Measurements from ENCODE around the gene MYADML2.
"Not testable (repeated sequence)": the region's sequence is repeated elsewhere in the genome, so short reads cannot be mapped to it uniquely, and the experiment has no call there.

The MYADML2 gene

GRCh38 chr17:81918832-81919545 lies 28.0 kb downstream of the MYADML2 start:
- H3K27me3 ChIP-seq (ENCODE audit: control insufficient read depth in 1 of 2, insufficient read depth in 2 of 2, low read length in 2 of 2): no peaks in the 10 kb centered on the region
- no peaks in the 10 kb centered on the region for H3K9me3 ChIP-seq (ENCODE audit: control insufficient read depth in 2 of 2, low read length in 2 of 2)
- no peak overlapping the region for H3K9ac ChIP-seq (ENCODE audit: low read length in 2 of 2)
- no peak overlapping the region for H3K27ac ChIP-seq (ENCODE audit: low read length)
- H3K36me3 ChIP-seq (ENCODE audit: control insufficient read depth in 2 of 2, insufficient read depth in 2 of 2, low read length in 2 of 2): peaks cover 22 to 35% of the 10 kb centered on the region in 2 donors
- H3K4me3 ChIP-seq (ENCODE audit: low read length in 2 of 2): no peak overlapping the region
- H3K4me1 ChIP-seq (ENCODE audit: control insufficient read depth, insufficient read depth, low read length): peaks cover 48% of the 10 kb centered on the region

GRCh38 chr17:81918333-81918669 lies 28.7 kb downstream of the MYADML2 start:
- not testable (repeated sequence) for H3K9me3 ChIP-seq (ENCODE audit: control insufficient read depth in 2 of 2, low read length in 2 of 2); H3K9ac ChIP-seq (ENCODE audit: low read length in 2 of 2); H3K27me3 ChIP-seq (ENCODE audit: control insufficient read depth in 1 of 2, insufficient read depth in 2 of 2, low read length in 2 of 2); H3K27ac ChIP-seq (ENCODE audit: low read length)
- Histone ChIP-seq H3K36me3 (ENCODE audit: control insufficient read depth in 2 of 2, insufficient read depth in 2 of 2, low read length in 2 of 2) (peaks cover 26 to 41% of the 10 kb centered on the region in 2 donors), H3K4me3 (ENCODE audit: low read length in 2 of 2) (peak overlapping the region; percentile 46 to 83), H3K4me1 (ENCODE audit: control insufficient read depth, insufficient read depth, low read length) (peaks cover 41% of the 10 kb centered on the region)

- H3K4me1 ChIP-seq (ENCODE audit: control insufficient read depth, insufficient read depth, low read length): peaks cover 36% of the 10 kb centered on the region
- H3K4me3 ChIP-seq (ENCODE audit: low read length in 2 of 2): peak within 1 kb of the TSS; percentile 76 to 83
- no peak within 1 kb of the TSS for H3K27ac ChIP-seq (ENCODE audit: low read length)
- H3K9ac ChIP-seq (ENCODE audit: low read length in 2 of 2): peak within 1 kb of the TSS; percentile 52 to 60
- H3K36me3 ChIP-seq (ENCODE audit: control insufficient read depth in 2 of 2, insufficient read depth in 2 of 2, low read length in 2 of 2): peaks cover 26 to 43% of the 10 kb centered on the region in 2 donors
- H3K9me3 ChIP-seq (ENCODE audit: control insufficient read depth in 2 of 2, low read length in 2 of 2): no peaks in the 10 kb centered on the region
- H3K27me3 ChIP-seq (ENCODE audit: control insufficient read depth in 1 of 2, insufficient read depth in 2 of 2, low read length in 2 of 2): no peaks in the 10 kb centered on the region
These were observed 29.3 kb downstream of the MYADML2 start, which contains the start of gene SIRT7 for GRCh38 chr17:81917565-81918332. TSS of gene SIRT7 (minus strand) at chr17:81918176. CDS start at chr17:81918131, 45 bp downstream.

- Histone ChIP-seq H3K36me3 (ENCODE audit: control insufficient read depth in 2 of 2, insufficient read depth in 2 of 2, low read length in 2 of 2) (peaks cover 22 to 36% of the 10 kb centered on the region in 2 donors), H3K4me3 (ENCODE audit: low read length in 2 of 2) (peak overlapping the region in 1 of 2 donors; percentile 83), H3K27ac (ENCODE audit: low read length) (no peak overlapping the region)
These were observed 30.6 kb downstream of the MYADML2 start for GRCh38 chr17:81916234-81917001.

GRCh38 chr17:81915331-81915730 lies 31.7 kb downstream of the MYADML2 start:
- H3K4me3 ChIP-seq (ENCODE audit: low read length in 2 of 2): no peak overlapping the region
- H3K9ac ChIP-seq (ENCODE audit: low read length in 2 of 2): no peak overlapping the region
- H3K27me3 ChIP-seq (ENCODE audit: control insufficient read depth in 1 of 2, insufficient read depth in 2 of 2, low read length in 2 of 2): no peaks in the 10 kb centered on the region
- H3K4me1 ChIP-seq (ENCODE audit: control insufficient read depth, insufficient read depth, low read length): peaks cover 31% of the 10 kb centered on the region
- H3K36me3 ChIP-seq (ENCODE audit: control insufficient read depth in 2 of 2, insufficient read depth in 2 of 2, low read length in 2 of 2): peaks cover 22 to 28% of the 10 kb centered on the region in 2 donors
- no peak overlapping the region for H3K27ac ChIP-seq (ENCODE audit: low read length)
- no peaks in the 10 kb centered on the region for H3K9me3 ChIP-seq (ENCODE audit: control insufficient read depth in 2 of 2, low read length in 2 of 2)

More at GRCh38 chr17:81916234-81917001, 30.6 kb downstream of the MYADML2 start:
- H3K27me3 ChIP-seq (ENCODE audit: control insufficient read depth in 1 of 2, insufficient read depth in 2 of 2, low read length in 2 of 2): no peaks in the 10 kb centered on the region
- H3K9ac ChIP-seq (ENCODE audit: low read length in 2 of 2): no peak overlapping the region
- peaks cover 29% of the 10 kb centered on the region for H3K4me1 ChIP-seq (ENCODE audit: control insufficient read depth, insufficient read depth, low read length)
- no peaks in the 10 kb centered on the region for H3K9me3 ChIP-seq (ENCODE audit: control insufficient read depth in 2 of 2, low read length in 2 of 2)

- peaks cover 36% of the 10 kb centered on the region for H3K4me1 ChIP-seq (ENCODE audit: control insufficient read depth, insufficient read depth, low read length)
- H3K27me3 ChIP-seq (ENCODE audit: control insufficient read depth in 1 of 2, insufficient read depth in 2 of 2, low read length in 2 of 2): no peaks in the 10 kb centered on the region
- no peak overlapping the region for H3K9ac ChIP-seq (ENCODE audit: low read length in 2 of 2)
- no peaks in the 10 kb centered on the region for H3K9me3 ChIP-seq (ENCODE audit: control insufficient read depth in 2 of 2, low read length in 2 of 2)
- H3K27ac ChIP-seq (ENCODE audit: low read length): no peak overlapping the region
- no peak overlapping the region for H3K4me3 ChIP-seq (ENCODE audit: low read length in 2 of 2)
- H3K36me3 ChIP-seq (ENCODE audit: control insufficient read depth in 2 of 2, insufficient read depth in 2 of 2, low read length in 2 of 2): peaks cover 16 to 25% of the 10 kb centered on the region in 2 donors
These were observed 32.8 kb downstream of the MYADML2 start for GRCh38 chr17:81914103-81914850.

GRCh38 chr17:81913394-81914102 lies 33.5 kb downstream of the MYADML2 start:
- Histone ChIP-seq H3K36me3 (ENCODE audit: control insufficient read depth in 2 of 2, insufficient read depth in 2 of 2, low read length in 2 of 2) (peaks cover 15 to 25% of the 10 kb centered on the region in 2 donors), H3K27me3 (ENCODE audit: control insufficient read depth in 1 of 2, insufficient read depth in 2 of 2, low read length in 2 of 2) (no peaks in the 10 kb centered on the region), H3K9me3 (ENCODE audit: control insufficient read depth in 2 of 2, low read length in 2 of 2) (no peaks in the 10 kb centered on the region), H3K4me1 (ENCODE audit: control insufficient read depth, insufficient read depth, low read length) (peaks cover 36% of the 10 kb centered on the region), H3K27ac (ENCODE audit: low read length) (no peak overlapping the region), H3K9ac (ENCODE audit: low read length in 2 of 2) (no peak overlapping the region), H3K4me3 (ENCODE audit: low read length in 2 of 2) (no peak overlapping the region)

GRCh38 chr17:81912441-81913309 lies 34.4 kb downstream of the MYADML2 start:
- H3K9ac ChIP-seq (ENCODE audit: low read length in 2 of 2): no peak overlapping the region
- H3K27me3 ChIP-seq (ENCODE audit: control insufficient read depth in 1 of 2, insufficient read depth in 2 of 2, low read length in 2 of 2): no peaks in the 10 kb centered on the region
- peaks cover 32% of the 10 kb centered on the region for H3K4me1 ChIP-seq (ENCODE audit: control insufficient read depth, insufficient read depth, low read length)
- H3K4me3 ChIP-seq (ENCODE audit: low read length in 2 of 2): no peak overlapping the region
- H3K27ac ChIP-seq (ENCODE audit: low read length): no peak overlapping the region
- H3K9me3 ChIP-seq (ENCODE audit: control insufficient read depth in 2 of 2, low read length in 2 of 2): no peaks in the 10 kb centered on the region
- H3K36me3 ChIP-seq (ENCODE audit: control insufficient read depth in 2 of 2, insufficient read depth in 2 of 2, low read length in 2 of 2): peaks cover 15 to 25% of the 10 kb centered on the region in 2 donors

GRCh38 chr17:81911969-81912368 lies 35.1 kb downstream of the MYADML2 start:
- H3K36me3 ChIP-seq (ENCODE audit: control insufficient read depth in 2 of 2, insufficient read depth in 2 of 2, low read length in 2 of 2): peaks cover 15 to 25% of the 10 kb centered on the region in 2 donors
- peak overlapping the region; percentile 37 for H3K27ac ChIP-seq (ENCODE audit: low read length)
- no peak overlapping the region for H3K4me3 ChIP-seq (ENCODE audit: low read length in 2 of 2)
- H3K9me3 ChIP-seq (ENCODE audit: control insufficient read depth in 2 of 2, low read length in 2 of 2): no peaks in the 10 kb centered on the region
- no peaks in the 10 kb centered on the region for H3K27me3 ChIP-seq (ENCODE audit: control insufficient read depth in 1 of 2, insufficient read depth in 2 of 2, low read length in 2 of 2)
- peaks cover 26% of the 10 kb centered on the region for H3K4me1 ChIP-seq (ENCODE audit: control insufficient read depth, insufficient read depth, low read length)
- no peak overlapping the region for H3K9ac ChIP-seq (ENCODE audit: low read length in 2 of 2)
